A673 (cell line): ENCODE results near the gene MROH2A. TPM values are rescaled to one million over a fixed set of nuclear protein-coding genes. Genes with fewer than 3 reads are reported as not detected.

Experiments used
- BruUV-seq: library from RNA; stranded (reverse); fragments of 400-500 nt; replicated peaks from 2 replicates; lab custom pipeline; 2021; lab: Mats Ljungman, UMichigan
- CTCF ChIA-PET: fragments of 300-600 bp; sonication (Branson Sonifier 250); formaldehyde crosslinking; loops from one replicate; lab custom pipeline; 2022; ENCODE audit warnings: antibody characterized with exemption; lab: Charles Lee
- POLR2A ChIA-PET: fragments of 300-600 bp; sonication (Branson Sonifier 250); formaldehyde crosslinking; loops from one replicate; lab custom pipeline; 2022; ENCODE audit warnings: antibody characterized with exemption; ENCODE audit not compliant: low non-redundant PET; lab: Charles Lee
- DNase-seq: peaks from one replicate; pipeline ENCODE4 v3.0.0-alpha.2; 2015; ENCODE audit warnings: low spot score
- H3K27ac ChIP-seq: fragments of 200-600 bp; sonication (generic); 2 replicates; pipeline ENCODE4 v1.5.1; 2016; ENCODE audit warnings: mixed run types, low read depth, mild to moderate bottlenecking, mixed read lengths, antibody characterized with exemption, low read length; ENCODE audit not compliant: poor library complexity, severe bottlenecking
- H3K27me3 ChIP-seq: fragments of 200-600 bp; sonication (generic); replicated peaks from 2 replicates; pipeline ENCODE4 v1.6.1; 2017; ENCODE audit warnings: mixed run types, low read depth, mild to moderate bottlenecking, mixed read lengths, antibody characterized with exemption, low read length; ENCODE audit not compliant: insufficient read depth, poor library complexity
- H3K36me3 ChIP-seq: fragments of 200-600 bp; sonication (generic); 2 replicates; pipeline ENCODE4 v1.6.1; 2016; ENCODE audit warnings: mixed run types, mild to moderate bottlenecking, mixed read lengths, antibody characterized with exemption, low read length; ENCODE audit not compliant: insufficient read depth, poor library complexity, severe bottlenecking
- H3K4me1 ChIP-seq: fragments of 200-600 bp; sonication (generic); 2 replicates; pipeline ENCODE4 v1.6.1; 2017; ENCODE audit warnings: mixed run types, mild to moderate bottlenecking, mixed read lengths, antibody characterized with exemption, low read length; ENCODE audit not compliant: insufficient read depth, poor library complexity, severe bottlenecking
- H3K4me3 ChIP-seq: fragments of 200-600 bp; sonication (generic); 2 replicates; pipeline ENCODE4 v1.5.1; 2016; ENCODE audit warnings: low read depth, mixed run types, mild to moderate bottlenecking, mixed read lengths, low read length; ENCODE audit not compliant: poor library complexity, severe bottlenecking
- H3K9me3 ChIP-seq: fragments of 200-600 bp; sonication (generic); 2 replicates; pipeline ENCODE4 v1.6.1; 2016; ENCODE audit warnings: mixed run types, low read depth, mild to moderate bottlenecking, mixed read lengths, antibody characterized with exemption, low read length; ENCODE audit not compliant: poor library complexity, severe bottlenecking
- CTCF ChIP-seq: fragments of 300-800, 200-600 bp; sonication (generic); conservative IDR thresholded peaks from 2 replicates; pipeline ENCODE4 v1.5.1; 2017; ENCODE audit warnings: low read depth, mild to moderate bottlenecking, antibody characterized with exemption, low read length, moderate library complexity, mixed read lengths
- EZH2 ChIP-seq: fragments of 200-600 bp; sonication (generic); IDR thresholded peaks from 2 replicates; pipeline ENCODE4 v1.6.1; 2017; ENCODE audit warnings: borderline replicate concordance, low read depth, mild to moderate bottlenecking, mixed read lengths, antibody characterized with exemption, low read length; ENCODE audit not compliant: poor library complexity, severe bottlenecking
- intact Hi-C: fragments of 100-400 bp; cut with micrococcal nuclease; formaldehyde crosslinking; loops from one replicate; pipeline ENCODE4 v1.10.0; 2022; ENCODE audit not compliant: unreplicated experiment
- total RNA-seq: library from RNA; stranded (reverse); gene quantifications from 2 replicates; pipeline ENCODE4 v1.2.3, GENCODE V29; 2021

The MROH2A gene
- total RNA-seq, 1 experiment from 2014 or later, result 1.3 TPM

- H3K27ac ChIP-seq, result no peak overlapping the region
- no peak overlapping the region for H3K4me3 ChIP-seq
- H3K27me3 ChIP-seq, result no peaks in the 10 kb centered on the region
- no peaks in the 10 kb centered on the region for H3K36me3 ChIP-seq
- intact Hi-C loops, result no loop called here
- TF ChIP-seq CTCF, result no peak
- TF ChIP-seq EZH2, result no peak
- H3K4me1 ChIP-seq, result no peaks in the 10 kb centered on the region
- POLR2A ChIA-PET, result no interaction called here
- no peak for DNase-seq
- CTCF ChIA-PET, result no interaction called here
- no peaks in the 10 kb centered on the region for H3K9me3 ChIP-seq
- no TSS peak for BruUV-seq
Observed at GRCh38 chr2:233798335-233799086, 20.4 kb downstream of the MROH2A start.

GRCh38 chr2:233799087-233799665, 21.0 kb downstream of the MROH2A start:
- POLR2A ChIA-PET, result no interaction called here
- intact Hi-C loops, result no loop called here
- TF ChIP-seq CTCF (no peak), EZH2 (no peak)

GRCh38 chr2:233799716-233800115, 21.6 kb downstream of the MROH2A start:
- no peaks in the 10 kb centered on the region for H3K27me3 ChIP-seq
- H3K27ac ChIP-seq, result no peak overlapping the region
- H3K4me3 ChIP-seq, result no peak overlapping the region
- ChIA-PET POLR2A (no interaction called here), CTCF (no interaction called here)
- no peaks in the 10 kb centered on the region for H3K9me3 ChIP-seq
- H3K4me1 ChIP-seq, result no peaks in the 10 kb centered on the region
- DNase-seq, result no peak
- no peaks in the 10 kb centered on the region for H3K36me3 ChIP-seq
- no TSS peak for BruUV-seq
- intact Hi-C loops, result no loop called here
- TF ChIP-seq EZH2 (no peak), CTCF (no peak)

More at GRCh38 chr2:233799087-233799665, 21.0 kb downstream of the MROH2A start:
- Histone ChIP-seq H3K4me3 (no peak overlapping the region), H3K4me1 (no peaks in the 10 kb centered on the region), H3K27me3 (no peaks in the 10 kb centered on the region), H3K9me3 (no peaks in the 10 kb centered on the region), H3K27ac (no peak overlapping the region), H3K36me3 (no peaks in the 10 kb centered on the region)
- CTCF ChIA-PET, result no interaction called here
- no peak for DNase-seq
- no TSS peak for BruUV-seq
